ENCODE data around the gene FRY.

Gene FRY

GRCh38 chr13:32233062-32233461 lies 201.5 kb downstream of the FRY start:
- TF ChIP-seq TSHZ2 (CRISPR knock-in tag; IDR thresholded peaks at IDR 0.05), result no peak
- TF ChIP-seq CREB5 (CRISPR knock-in tag; IDR thresholded peaks at IDR 0.05; ENCODE audit: low read depth), result no peak
- no peak for TF ChIP-seq OSR1 (CRISPR knock-in tag; IDR thresholded peaks at IDR 0.05)
- ATAC-seq, result no peak

- no peak for ATAC-seq
Measured at GRCh38 chr13:32234914-32235313, 203.3 kb downstream of the FRY start.

More at GRCh38 chr13:32234914-32235313, 203.3 kb downstream of the FRY start:
- TF ChIP-seq ZFP30 (CRISPR knock-in tag; IDR thresholded peaks at IDR 0.05), result no peak
- TF ChIP-seq RARB (CRISPR knock-in tag; IDR thresholded peaks at IDR 0.05), result no peak
- no peak for TF ChIP-seq ESRRG (CRISPR knock-in tag; IDR thresholded peaks at IDR 0.05)
- no peak for TF ChIP-seq ZNF70 (CRISPR knock-in tag; IDR thresholded peaks at IDR 0.05)
- TF ChIP-seq ZNF8 (CRISPR knock-in tag; IDR thresholded peaks at IDR 0.05), result no peak
- no peak for TF ChIP-seq ARNTL (CRISPR knock-in tag; IDR thresholded peaks at IDR 0.05; ENCODE audit: borderline replicate concordance, low read depth)
- no peak for TF ChIP-seq ISL1 (CRISPR knock-in tag; IDR thresholded peaks at IDR 0.05)
- no peak for TF ChIP-seq ZC3H10 (CRISPR knock-in tag; IDR thresholded peaks at IDR 0.05)
- no peak for TF ChIP-seq TSHZ2 (CRISPR knock-in tag; IDR thresholded peaks at IDR 0.05)
- TF ChIP-seq OSR1 (CRISPR knock-in tag; IDR thresholded peaks at IDR 0.05), result no peak
- TF ChIP-seq CSRNP3 (CRISPR knock-in tag; IDR thresholded peaks at IDR 0.05), result no peak
- TF ChIP-seq ZNF565 (CRISPR knock-in tag; conservative IDR thresholded peaks at IDR 0.05; ENCODE audit: low read depth), result no peak
- no peak for TF ChIP-seq BACH2 (CRISPR knock-in tag; IDR thresholded peaks at IDR 0.05; ENCODE audit: borderline replicate concordance)
- TF ChIP-seq CSDC2 (CRISPR knock-in tag; IDR thresholded peaks at IDR 0.05), result no peak
- TF ChIP-seq CREB5 (CRISPR knock-in tag; IDR thresholded peaks at IDR 0.05; ENCODE audit: low read depth), result no peak
- no peak for TF ChIP-seq POU6F1 (CRISPR knock-in tag; IDR thresholded peaks at IDR 0.05; ENCODE audit: borderline replicate concordance, low read depth)
- TF ChIP-seq TCF4 (CRISPR knock-in tag; IDR thresholded peaks at IDR 0.05; ENCODE audit: borderline replicate concordance), result no peak
- TF ChIP-seq PPARA (CRISPR knock-in tag; IDR thresholded peaks at IDR 0.05; ENCODE audit: borderline replicate concordance), result no peak
- TF ChIP-seq PATZ1 (CRISPR knock-in tag; IDR thresholded peaks at IDR 0.05; ENCODE audit: borderline replicate concordance), result no peak

Data from SK-N-SH treated with all-trans-retinoic acid at 6 μM for 48 hours (cell line).